DOHH2 (cell line): Measurements from ENCODE around the gene TYROBP.

Source experiments
- EZH2phosphoT487 ChIP-seq: fragments of 200-600 bp; sonication (generic); IDR thresholded peaks from 2 replicates; pipeline ENCODE4 v1.6.1; 2017; ENCODE audit warnings: borderline replicate concordance, mild to moderate bottlenecking, antibody characterized with exemption, low read length, moderate library complexity, mixed read lengths
- TF ChIP-seq, protein P1 (sequence below): fragments of 200-600 bp; sonication (generic); IDR thresholded peaks from one replicate; pipeline ENCODE4 v1.5.1; 2014; ENCODE audit warnings: antibody characterized with exemption, mild to moderate bottlenecking, low read depth, low read length; ENCODE audit not compliant: poor library complexity, severe bottlenecking

DNA sequence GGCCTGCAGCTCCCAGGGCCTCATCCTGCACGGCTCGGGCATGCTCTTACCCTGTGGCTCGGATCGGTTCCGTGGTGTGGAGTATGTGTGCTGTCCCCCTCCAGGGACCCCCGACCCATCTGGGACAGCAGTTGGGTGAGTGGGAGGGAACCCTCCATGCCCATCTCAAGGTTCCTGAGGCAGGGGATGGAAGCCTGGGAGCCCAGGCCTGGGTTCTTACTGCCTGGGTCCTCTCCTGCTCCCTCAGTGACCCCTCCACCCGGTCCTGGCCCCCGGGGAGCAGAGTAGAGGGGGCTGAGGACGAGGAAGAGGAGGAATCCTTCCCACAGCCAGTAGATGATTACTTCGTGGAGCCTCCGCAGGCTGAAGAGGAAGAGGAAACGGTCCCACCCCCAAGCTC lies 36.5 kb downstream of the TYROBP start:
- TF ChIP-seq, protein P1, sequence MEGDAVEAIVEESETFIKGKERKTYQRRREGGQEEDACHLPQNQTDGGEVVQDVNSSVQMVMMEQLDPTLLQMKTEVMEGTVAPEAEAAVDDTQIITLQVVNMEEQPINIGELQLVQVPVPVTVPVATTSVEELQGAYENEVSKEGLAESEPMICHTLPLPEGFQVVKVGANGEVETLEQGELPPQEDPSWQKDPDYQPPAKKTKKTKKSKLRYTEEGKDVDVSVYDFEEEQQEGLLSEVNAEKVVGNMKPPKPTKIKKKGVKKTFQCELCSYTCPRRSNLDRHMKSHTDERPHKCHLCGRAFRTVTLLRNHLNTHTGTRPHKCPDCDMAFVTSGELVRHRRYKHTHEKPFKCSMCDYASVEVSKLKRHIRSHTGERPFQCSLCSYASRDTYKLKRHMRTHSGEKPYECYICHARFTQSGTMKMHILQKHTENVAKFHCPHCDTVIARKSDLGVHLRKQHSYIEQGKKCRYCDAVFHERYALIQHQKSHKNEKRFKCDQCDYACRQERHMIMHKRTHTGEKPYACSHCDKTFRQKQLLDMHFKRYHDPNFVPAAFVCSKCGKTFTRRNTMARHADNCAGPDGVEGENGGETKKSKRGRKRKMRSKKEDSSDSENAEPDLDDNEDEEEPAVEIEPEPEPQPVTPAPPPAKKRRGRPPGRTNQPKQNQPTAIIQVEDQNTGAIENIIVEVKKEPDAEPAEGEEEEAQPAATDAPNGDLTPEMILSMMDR, result no peak
- no peak for TF ChIP-seq EZH2phosphoT487
